Measurements from ENCODE around the gene GPRASP1.
"Not testable (repeated sequence)": the region's sequence is repeated elsewhere in the genome, so short reads cannot be mapped to it uniquely, and the experiment has no call there.

GPRASP1 gene

DNA sequence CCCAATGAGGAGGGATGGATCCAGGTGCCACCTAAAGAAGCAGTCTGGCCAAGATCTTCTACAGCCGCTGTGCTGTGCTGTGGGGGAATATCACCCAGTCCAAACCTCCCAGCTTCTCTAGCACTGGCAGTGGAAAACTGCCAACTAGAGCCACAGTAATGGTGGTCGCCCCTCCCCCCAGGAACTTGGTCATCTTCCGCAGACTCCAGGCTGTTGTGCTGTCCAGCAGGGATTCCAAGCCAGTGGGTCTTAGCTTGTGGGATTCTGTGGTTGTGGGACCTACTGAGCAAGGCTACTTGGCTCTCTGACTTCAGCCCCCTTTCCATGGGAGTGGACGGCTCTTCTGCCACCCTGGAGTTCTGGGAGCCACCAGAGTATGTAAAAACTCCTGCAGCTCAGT, 18.2 kb downstream of the GPRASP1 start:
- no peaks in the 10 kb centered on the region for H3K36me3 ChIP-seq (ENCODE audit: insufficient read depth, low read length)
- no peak for TF ChIP-seq EZH2phosphoT487 (IDR thresholded peaks at IDR 0.05; ENCODE audit: borderline replicate concordance)
- TF ChIP-seq, protein P1, sequence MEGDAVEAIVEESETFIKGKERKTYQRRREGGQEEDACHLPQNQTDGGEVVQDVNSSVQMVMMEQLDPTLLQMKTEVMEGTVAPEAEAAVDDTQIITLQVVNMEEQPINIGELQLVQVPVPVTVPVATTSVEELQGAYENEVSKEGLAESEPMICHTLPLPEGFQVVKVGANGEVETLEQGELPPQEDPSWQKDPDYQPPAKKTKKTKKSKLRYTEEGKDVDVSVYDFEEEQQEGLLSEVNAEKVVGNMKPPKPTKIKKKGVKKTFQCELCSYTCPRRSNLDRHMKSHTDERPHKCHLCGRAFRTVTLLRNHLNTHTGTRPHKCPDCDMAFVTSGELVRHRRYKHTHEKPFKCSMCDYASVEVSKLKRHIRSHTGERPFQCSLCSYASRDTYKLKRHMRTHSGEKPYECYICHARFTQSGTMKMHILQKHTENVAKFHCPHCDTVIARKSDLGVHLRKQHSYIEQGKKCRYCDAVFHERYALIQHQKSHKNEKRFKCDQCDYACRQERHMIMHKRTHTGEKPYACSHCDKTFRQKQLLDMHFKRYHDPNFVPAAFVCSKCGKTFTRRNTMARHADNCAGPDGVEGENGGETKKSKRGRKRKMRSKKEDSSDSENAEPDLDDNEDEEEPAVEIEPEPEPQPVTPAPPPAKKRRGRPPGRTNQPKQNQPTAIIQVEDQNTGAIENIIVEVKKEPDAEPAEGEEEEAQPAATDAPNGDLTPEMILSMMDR (conservative IDR thresholded peaks at IDR 0.05; ENCODE audit: low read length) = no peak
- no peaks in the 10 kb centered on the region for H3F3A ChIP-seq (ENCODE audit: low read depth)
- H3K4me2 ChIP-seq (ENCODE audit: low read depth, low read length, poor library complexity, severe bottlenecking) = no peak overlapping the region
- no peaks in the 10 kb centered on the region for H3K79me2 ChIP-seq (ENCODE audit: insufficient read depth, low read length)
- no peak overlapping the region for H3K4me3 ChIP-seq (ENCODE audit: low read length, poor library complexity, severe bottlenecking)
- no peaks in the 10 kb centered on the region for H3K27me3 ChIP-seq (ENCODE audit: insufficient read depth, low read length, poor library complexity, severe bottlenecking)
- H3K9me2 ChIP-seq (replicated peaks; ENCODE audit: low read depth, low read length) = no peaks in the 10 kb centered on the region
- H3K9ac ChIP-seq (ENCODE audit: low read depth, low read length, poor library complexity, severe bottlenecking) = no peak overlapping the region
- no peaks in the 10 kb centered on the region for H4K20me1 ChIP-seq (ENCODE audit: insufficient read depth, low read length, poor library complexity, severe bottlenecking)
- no peaks in the 10 kb centered on the region for H3K9me3 ChIP-seq (ENCODE audit: insufficient read depth, low read depth, low read length)
- no peaks in the 10 kb centered on the region for H3K4me1 ChIP-seq (ENCODE audit: insufficient read depth, low read length, poor library complexity, severe bottlenecking)
- no peak overlapping the region for H2AFZ ChIP-seq (ENCODE audit: low read length)

GRCh38 chrX:102672856-102673255, 21.6 kb downstream of the GPRASP1 start:
- Histone ChIP-seq H3K79me2 (ENCODE audit: insufficient read depth, low read length) (no peaks in the 10 kb centered on the region), H3K9me2 (replicated peaks; ENCODE audit: low read depth, low read length) (no peaks in the 10 kb centered on the region), H3F3A (ENCODE audit: low read depth) (no peaks in the 10 kb centered on the region), H4K20me1 (ENCODE audit: insufficient read depth, low read length, poor library complexity, severe bottlenecking) (no peaks in the 10 kb centered on the region), H3K9ac (ENCODE audit: low read depth, low read length, poor library complexity, severe bottlenecking) (no peak overlapping the region), H3K36me3 (ENCODE audit: insufficient read depth, low read length) (no peaks in the 10 kb centered on the region), H3K4me3 (ENCODE audit: low read length, poor library complexity, severe bottlenecking) (no peak overlapping the region), H3K9me3 (ENCODE audit: insufficient read depth, low read depth, low read length) (no peaks in the 10 kb centered on the region), H3K4me1 (ENCODE audit: insufficient read depth, low read length, poor library complexity, severe bottlenecking) (no peaks in the 10 kb centered on the region), H2AFZ (ENCODE audit: low read length) (no peak overlapping the region), H3K4me2 (ENCODE audit: low read depth, low read length, poor library complexity, severe bottlenecking) (no peak overlapping the region), H3K27me3 (ENCODE audit: insufficient read depth, low read length, poor library complexity, severe bottlenecking) (no peaks in the 10 kb centered on the region)
- TF ChIP-seq, protein P1 (conservative IDR thresholded peaks at IDR 0.05; ENCODE audit: low read length) = no peak
- TF ChIP-seq EZH2phosphoT487 (IDR thresholded peaks at IDR 0.05; ENCODE audit: borderline replicate concordance) = no peak

DNA sequence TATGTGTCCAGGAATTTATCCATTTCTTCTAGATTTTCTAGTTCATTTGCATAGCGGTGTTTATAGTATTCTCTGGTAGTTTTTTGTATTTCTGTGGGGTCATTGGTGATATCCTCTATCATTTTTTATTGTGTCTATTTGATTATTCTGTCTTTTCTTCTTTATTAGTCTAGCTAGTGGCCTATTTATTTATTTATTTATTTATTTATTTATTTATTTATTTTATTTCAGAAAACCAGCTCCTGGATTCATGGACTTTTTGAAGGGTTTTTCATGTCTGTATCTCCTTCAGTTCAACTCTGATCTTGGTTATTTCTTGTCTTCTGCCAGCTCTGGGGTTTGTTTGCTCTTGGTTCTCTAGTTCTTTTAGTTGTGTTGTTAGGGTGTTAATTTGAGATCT, 26.2 kb downstream of the GPRASP1 start:
- not testable (repeated sequence) for H3K36me3 ChIP-seq (ENCODE audit: insufficient read depth, low read length); H3K9ac ChIP-seq (ENCODE audit: low read depth, low read length, poor library complexity, severe bottlenecking); H4K20me1 ChIP-seq (ENCODE audit: insufficient read depth, low read length, poor library complexity, severe bottlenecking); H2AFZ ChIP-seq (ENCODE audit: low read length); H3K9me3 ChIP-seq (ENCODE audit: insufficient read depth, low read depth, low read length); H3K79me2 ChIP-seq (ENCODE audit: insufficient read depth, low read length); H3K4me1 ChIP-seq (ENCODE audit: insufficient read depth, low read length, poor library complexity, severe bottlenecking); H3K4me3 ChIP-seq (ENCODE audit: low read length, poor library complexity, severe bottlenecking); H3K9me2 ChIP-seq (replicated peaks; ENCODE audit: low read depth, low read length); H3F3A ChIP-seq (ENCODE audit: low read depth); H3K27me3 ChIP-seq (ENCODE audit: insufficient read depth, low read length, poor library complexity, severe bottlenecking); H3K4me2 ChIP-seq (ENCODE audit: low read depth, low read length, poor library complexity, severe bottlenecking)

DNA sequence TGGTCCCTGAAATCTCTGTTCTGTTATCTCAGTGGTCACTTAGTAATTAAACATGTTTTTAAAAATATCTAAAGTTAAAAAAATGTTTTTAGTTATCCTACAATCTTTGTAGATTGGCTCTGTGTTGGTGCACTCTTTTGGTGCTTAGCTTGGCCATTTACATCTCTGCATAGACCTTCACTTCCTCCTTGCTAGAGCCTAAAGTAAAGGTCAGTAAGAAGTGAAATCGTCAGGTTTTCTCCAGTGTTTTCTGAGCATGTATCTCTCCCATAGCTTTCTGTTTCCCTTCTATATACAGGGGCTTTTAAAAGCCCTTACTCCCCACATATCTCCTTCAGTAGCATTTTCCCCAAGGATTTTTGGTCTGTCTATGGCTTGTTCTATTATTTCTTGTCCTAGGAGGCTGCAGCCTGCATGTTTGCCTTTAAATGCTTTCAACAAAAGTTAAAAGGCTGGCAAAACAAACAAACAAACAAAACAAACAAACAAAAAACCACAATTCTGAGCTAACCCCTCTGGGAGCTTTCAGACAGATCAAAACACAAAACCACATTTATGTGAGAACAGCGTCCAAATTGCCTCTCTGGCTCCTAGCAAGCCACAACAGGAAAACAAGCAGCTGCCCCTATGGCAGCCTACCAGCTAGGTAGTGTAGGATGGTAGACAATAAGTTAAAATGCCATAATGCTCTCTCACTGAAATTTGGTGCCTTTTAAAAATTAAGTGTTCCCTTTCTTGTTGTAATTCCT, 33.7 kb downstream of the GPRASP1 start:
- Histone ChIP-seq H3K9me2 (replicated peaks; ENCODE audit: low read depth, low read length) (no peaks in the 10 kb centered on the region), H3F3A (ENCODE audit: low read depth) (no peaks in the 10 kb centered on the region), H3K4me1 (ENCODE audit: insufficient read depth, low read length, poor library complexity, severe bottlenecking) (no peaks in the 10 kb centered on the region), H3K36me3 (ENCODE audit: insufficient read depth, low read length) (no peaks in the 10 kb centered on the region), H4K20me1 (ENCODE audit: insufficient read depth, low read length, poor library complexity, severe bottlenecking) (no peaks in the 10 kb centered on the region), H2AFZ (ENCODE audit: low read length) (no peak overlapping the region), H3K9ac (ENCODE audit: low read depth, low read length, poor library complexity, severe bottlenecking) (no peak overlapping the region), H3K4me2 (ENCODE audit: low read depth, low read length, poor library complexity, severe bottlenecking) (peak overlapping the region; percentile 42), H3K9me3 (ENCODE audit: insufficient read depth, low read depth, low read length) (no peaks in the 10 kb centered on the region), H3K4me3 (ENCODE audit: low read length, poor library complexity, severe bottlenecking) (peak overlapping the region; percentile 29), H3K27me3 (ENCODE audit: insufficient read depth, low read length, poor library complexity, severe bottlenecking) (no peaks in the 10 kb centered on the region), H3K79me2 (ENCODE audit: insufficient read depth, low read length) (no peaks in the 10 kb centered on the region)
- no peak for TF ChIP-seq EZH2phosphoT487 (IDR thresholded peaks at IDR 0.05; ENCODE audit: borderline replicate concordance)
- TF ChIP-seq, protein P1 (conservative IDR thresholded peaks at IDR 0.05; ENCODE audit: low read length) = no peak
